Esophagus squamous epithelium (tissue), 5 donors: ENCODE results near the gene KRTDAP. TPM values are rescaled to one million over a fixed set of nuclear protein-coding genes. Genes with fewer than 3 reads are reported as not detected.
A peak's percentile ranks its signal among the peaks of the same experiment; 100 is the strongest.

Experiments
- DNase-seq: peaks from one replicate; lab custom pipeline; 2025; lab: John Stamatoyannopoulos, UW
- H3K27ac ChIP-seq, 4 donors: fragments of 200-600 bp; sonication (generic); one replicate each; pipeline ENCODE4 v1.5.1; 2016 to 2019; ENCODE audit warnings: mild to moderate bottlenecking in 1 of 4
- H3K27me3 ChIP-seq, 4 donors: fragments of 200-600 bp; sonication (generic); 1 replicate in 3 of 4; 2 replicates in 1 of 4; pipeline versions ENCODE4 v1.5.1 to v1.6.0; 2017 to 2021; ENCODE audit warnings: antibody characterized with exemption in 1 of 4
- H3K36me3 ChIP-seq, 3 donors: fragments of 200-600 bp; sonication (generic); one replicate each; pipeline ENCODE4 v1.5.1; 2016 to 2019
- H3K4me1 ChIP-seq, 3 donors: fragments of 200-600 bp; sonication (generic); one replicate each; pipeline ENCODE4 v1.5.1; 2017 to 2019
- H3K4me3 ChIP-seq, 4 donors: fragments of 200-600 bp; sonication (generic); 1 replicate in 3 of 4; 2 replicates in 1 of 4; pipeline ENCODE4 v1.5.1; 2016 to 2019; ENCODE audit warnings: mild to moderate bottlenecking in 2 of 4, moderate library complexity in 1 of 4
- H3K9me3 ChIP-seq, 3 donors: fragments of 200-600 bp; sonication (generic); one replicate each; pipeline ENCODE4 v1.5.1; 2016 to 2019
- POLR2A ChIP-seq, 4 donors: fragments of 450-650 bp; IDR thresholded peaks; one replicate each; pipeline ENCODE4 v1.6.1; 2017; ENCODE audit warnings: antibody characterized with exemption in 4 of 4, mild to moderate bottlenecking in 4 of 4, moderate library complexity in 3 of 4
- WGBS, 2 donors: methylation state at CpG; one replicate each; pipeline ENCODE4 v1.1.5; 2018; 5-methylcytosine and 5-hydroxymethylcytosine counted together
- intact Hi-C: fragments of 100-400 bp; cut with DNase I; formaldehyde crosslinking; loops from one replicate; pipeline ENCODE4 v1.15.0; 2022
- total RNA-seq, 4 donors: library from RNA; depleted of rRNA; stranded (reverse); fragments of >200 nt; gene quantifications; one replicate each; pipeline ENCODE4 v1.1.0, GENCODE V29; 2016
- TF ChIP-seq, protein P1 (sequence below), 6 experiments: fragments of 450-650 bp in 4 of 6; fragments of 200-600 bp in 2 of 6; sonication (generic) in 2 of 6; IDR thresholded peaks; one replicate each; pipeline ENCODE4 v1.5.1; 2016 to 2019; ENCODE audit warnings: antibody characterized with exemption in 6 of 6, mild to moderate bottlenecking in 4 of 6, moderate library complexity in 4 of 6
- donor health status: DM: yes; HTN: yes; CAD: no.

Gene KRTDAP
- total RNA-seq, 4 donors from 2014 or later = 4.6 to 656 (median 111) TPM

DNA sequence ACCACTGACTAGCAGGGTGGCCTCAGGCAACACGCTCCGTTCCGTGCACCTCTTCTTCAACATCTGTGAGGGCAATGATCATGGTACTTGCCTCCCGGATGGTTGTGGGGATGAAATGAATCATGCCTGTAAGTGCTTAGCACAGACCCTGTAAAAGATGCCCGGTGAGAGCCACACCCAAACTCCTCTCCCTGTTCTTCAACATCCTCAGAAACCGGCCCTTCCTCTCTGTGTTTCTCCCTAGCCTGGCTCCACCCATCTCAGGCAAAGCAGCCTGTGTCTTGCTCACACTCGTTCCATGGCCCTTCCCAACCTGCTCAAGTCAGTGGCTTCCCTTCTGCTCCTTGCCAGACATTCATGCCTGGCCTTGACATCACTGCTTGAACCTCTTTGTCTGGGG, 29.0 kb upstream of the KRTDAP start:
- H3K9me3 ChIP-seq = no peaks in the 10 kb centered on the region
- DNase-seq = no peak
- no peaks in the 10 kb centered on the region for H3K36me3 ChIP-seq
- intact Hi-C loops = no loop called here
- no peak for TF ChIP-seq POLR2A (IDR thresholded peaks at IDR 0.05)
- TF ChIP-seq, protein P1, sequence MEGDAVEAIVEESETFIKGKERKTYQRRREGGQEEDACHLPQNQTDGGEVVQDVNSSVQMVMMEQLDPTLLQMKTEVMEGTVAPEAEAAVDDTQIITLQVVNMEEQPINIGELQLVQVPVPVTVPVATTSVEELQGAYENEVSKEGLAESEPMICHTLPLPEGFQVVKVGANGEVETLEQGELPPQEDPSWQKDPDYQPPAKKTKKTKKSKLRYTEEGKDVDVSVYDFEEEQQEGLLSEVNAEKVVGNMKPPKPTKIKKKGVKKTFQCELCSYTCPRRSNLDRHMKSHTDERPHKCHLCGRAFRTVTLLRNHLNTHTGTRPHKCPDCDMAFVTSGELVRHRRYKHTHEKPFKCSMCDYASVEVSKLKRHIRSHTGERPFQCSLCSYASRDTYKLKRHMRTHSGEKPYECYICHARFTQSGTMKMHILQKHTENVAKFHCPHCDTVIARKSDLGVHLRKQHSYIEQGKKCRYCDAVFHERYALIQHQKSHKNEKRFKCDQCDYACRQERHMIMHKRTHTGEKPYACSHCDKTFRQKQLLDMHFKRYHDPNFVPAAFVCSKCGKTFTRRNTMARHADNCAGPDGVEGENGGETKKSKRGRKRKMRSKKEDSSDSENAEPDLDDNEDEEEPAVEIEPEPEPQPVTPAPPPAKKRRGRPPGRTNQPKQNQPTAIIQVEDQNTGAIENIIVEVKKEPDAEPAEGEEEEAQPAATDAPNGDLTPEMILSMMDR (IDR thresholded peaks at IDR 0.05) = no peak
- H3K27ac ChIP-seq = peak overlapping the region in 2 of 4 donors; percentile 38 to 75
- H3K4me3 ChIP-seq = no peak overlapping the region
- H3K4me1 ChIP-seq = peaks cover 0 to 18% (median 0%) of the 10 kb centered on the region in 3 donors
- peaks cover 0 to 22% (median 0%) of the 10 kb centered on the region in 4 donors for H3K27me3 ChIP-seq
- 30 to 33% methylated on average over 7 of the region's 7 CpGs for WGBS, 2 donors

DNA sequence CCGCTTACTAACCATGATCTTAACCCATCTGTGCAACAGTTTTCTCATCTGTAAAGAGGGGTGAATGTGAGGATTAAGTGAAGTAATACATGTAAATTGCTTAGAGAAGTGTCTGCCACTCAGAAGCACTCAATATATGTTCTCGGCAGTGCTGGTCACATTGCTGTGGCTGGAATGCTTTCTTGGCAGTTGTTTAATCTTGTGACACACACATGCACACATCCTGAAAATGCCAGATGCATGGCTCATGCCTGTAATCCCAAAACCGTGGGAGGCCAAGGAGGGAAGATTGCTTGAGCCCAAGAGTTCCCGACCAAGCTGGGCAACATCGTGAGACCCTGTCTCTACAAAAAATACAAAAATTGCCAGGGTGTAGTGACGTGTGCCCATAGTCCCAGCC, 28.0 kb upstream of the KRTDAP start:
- H3K4me3 ChIP-seq = no peak overlapping the region
- H3K9me3 ChIP-seq = no peaks in the 10 kb centered on the region
- peaks cover 0 to 24% (median 0%) of the 10 kb centered on the region in 3 donors for H3K4me1 ChIP-seq
- 46 to 61% methylated on average over 3 to 6 of the region's 6 CpGs for WGBS, 2 donors
- H3K27ac ChIP-seq = peak overlapping the region in 2 of 4 donors; percentile 19 to 75
- H3K36me3 ChIP-seq = no peaks in the 10 kb centered on the region
- intact Hi-C loops = no loop called here
- peaks cover 0 to 22% (median 0%) of the 10 kb centered on the region in 4 donors for H3K27me3 ChIP-seq
- TF ChIP-seq, protein P1 (IDR thresholded peaks at IDR 0.05) = no peak
- DNase-seq = no peak

DNA sequence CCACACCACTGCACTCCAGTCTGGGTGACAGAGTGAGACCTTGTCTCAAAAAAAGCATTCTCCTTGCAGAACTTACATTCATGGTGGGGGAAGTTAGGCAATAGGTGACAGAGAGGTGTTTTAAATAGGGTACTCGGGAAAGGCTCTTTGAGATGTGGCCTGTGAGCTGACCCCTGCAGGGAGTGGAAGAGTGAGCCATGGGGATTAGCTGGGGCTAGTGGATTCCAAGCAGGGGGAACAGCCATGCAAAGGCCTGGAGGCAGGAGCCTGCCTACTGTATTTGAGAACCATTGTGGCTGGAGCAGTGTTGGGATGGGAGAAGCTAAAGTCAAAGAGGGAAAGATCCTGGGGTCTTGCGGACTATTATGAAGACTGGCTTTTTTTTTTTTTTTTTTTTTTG, 27.1 kb upstream of the KRTDAP start:
- H3K9me3 ChIP-seq = no peaks in the 10 kb centered on the region
- intact Hi-C loops = no loop called here
- H3K27ac ChIP-seq = peak overlapping the region in 1 of 4 donors; percentile 17
- DNase-seq = no peak
- peaks cover 0 to 31% (median 0%) of the 10 kb centered on the region in 4 donors for H3K27me3 ChIP-seq
- WGBS, 2 donors = 70 to 77% methylated on average over 2 of the region's 2 CpGs
- peaks cover 0 to 24% (median 0%) of the 10 kb centered on the region in 3 donors for H3K4me1 ChIP-seq
- no peak overlapping the region for H3K4me3 ChIP-seq
- no peaks in the 10 kb centered on the region for H3K36me3 ChIP-seq
- TF ChIP-seq, protein P1 (IDR thresholded peaks at IDR 0.05) = no peak
- TF ChIP-seq POLR2A (IDR thresholded peaks at IDR 0.05) = no peak

DNA sequence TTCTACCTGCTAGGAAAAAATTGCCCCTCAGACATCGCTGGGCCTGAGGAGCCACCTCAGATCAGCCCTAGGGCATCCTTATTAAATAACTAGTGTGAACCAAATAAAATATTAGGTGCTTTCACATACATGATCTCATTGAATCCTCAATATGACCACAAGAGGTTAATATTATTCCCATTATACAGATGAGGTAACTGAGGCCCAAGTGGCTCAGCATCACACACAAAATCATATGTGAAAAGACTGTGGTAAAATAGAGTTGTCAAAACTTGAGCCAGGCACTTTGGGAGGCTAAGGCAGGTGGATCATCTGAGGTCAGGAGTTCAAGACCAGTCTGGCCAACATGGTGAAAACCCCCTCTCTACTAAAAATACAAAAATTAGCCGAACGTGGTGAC, 26.0 kb upstream of the KRTDAP start:
- H3K27ac ChIP-seq = peak overlapping the region in 2 of 4 donors; percentile 4 to 35
- peaks cover 0 to 34% (median 0%) of the 10 kb centered on the region in 4 donors for H3K27me3 ChIP-seq
- H3K4me1 ChIP-seq = peaks cover 0 to 24% (median 0%) of the 10 kb centered on the region in 3 donors
- 63 to 78% methylated on average over 3 of the region's 3 CpGs for WGBS, 2 donors
- H3K9me3 ChIP-seq = no peaks in the 10 kb centered on the region
- no peaks in the 10 kb centered on the region for H3K36me3 ChIP-seq
- DNase-seq = no peak
- intact Hi-C loops = no loop called here
- no peak for TF ChIP-seq POLR2A (IDR thresholded peaks at IDR 0.05)
- TF ChIP-seq, protein P1 (IDR thresholded peaks at IDR 0.05) = no peak
- H3K4me3 ChIP-seq = no peak overlapping the region

DNA sequence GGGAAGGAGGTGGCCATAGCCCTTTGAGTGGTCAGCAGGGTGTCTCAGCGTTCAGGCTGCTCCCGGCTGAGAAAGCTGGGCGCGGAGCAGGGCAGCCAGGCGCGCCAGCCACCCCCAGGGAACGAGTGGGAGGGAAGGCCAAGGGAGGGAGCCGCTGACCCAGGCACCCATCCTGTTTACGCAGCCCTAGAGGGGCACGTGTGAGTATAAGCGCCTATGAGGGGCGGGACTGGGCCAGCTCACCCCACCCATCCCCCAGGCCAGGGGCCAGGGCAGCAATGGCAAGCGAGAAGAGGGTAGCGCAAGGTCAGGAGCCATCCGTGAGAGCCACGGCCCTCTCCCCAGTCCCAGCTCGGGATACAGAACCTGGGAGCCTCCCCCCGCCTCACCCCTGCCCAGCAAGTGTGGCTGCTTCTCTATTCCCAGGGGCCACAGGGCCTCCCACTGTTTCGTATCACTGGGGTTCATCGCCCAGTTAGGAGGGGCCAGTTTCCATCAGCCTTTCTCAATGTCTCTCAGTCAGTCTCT, 24.1 kb upstream of the KRTDAP start:
- no peaks in the 10 kb centered on the region for H3K9me3 ChIP-seq
- H3K36me3 ChIP-seq = no peaks in the 10 kb centered on the region
- H3K4me1 ChIP-seq = peaks cover 5 to 39% (median 10%) of the 10 kb centered on the region in 3 donors
- DNase-seq = no peak
- no peak for TF ChIP-seq POLR2A (IDR thresholded peaks at IDR 0.05)
- TF ChIP-seq, protein P1 (IDR thresholded peaks at IDR 0.05) = no peak
- no peak overlapping the region for H3K4me3 ChIP-seq
- peak overlapping the region; percentile 59 to 76 (median 70) for H3K27ac ChIP-seq
- 29% methylated on average over 6 to 8 of the region's 20 CpGs for WGBS, 2 donors
- H3K27me3 ChIP-seq = peaks cover 0 to 53% (median 0%) of the 10 kb centered on the region in 4 donors
- intact Hi-C loops = no loop called here
